ENCODE results near the gene PHACTR3. TPM values are rescaled to one million over a fixed set of nuclear protein-coding genes. Genes with fewer than 3 reads are reported as not detected.

PHACTR3 gene
- total and polyA plus RNA-seq, 2 donors (not counting 3 experiments of a cell fraction or from before 2014, with no cell fraction given) = not detected

DNA sequence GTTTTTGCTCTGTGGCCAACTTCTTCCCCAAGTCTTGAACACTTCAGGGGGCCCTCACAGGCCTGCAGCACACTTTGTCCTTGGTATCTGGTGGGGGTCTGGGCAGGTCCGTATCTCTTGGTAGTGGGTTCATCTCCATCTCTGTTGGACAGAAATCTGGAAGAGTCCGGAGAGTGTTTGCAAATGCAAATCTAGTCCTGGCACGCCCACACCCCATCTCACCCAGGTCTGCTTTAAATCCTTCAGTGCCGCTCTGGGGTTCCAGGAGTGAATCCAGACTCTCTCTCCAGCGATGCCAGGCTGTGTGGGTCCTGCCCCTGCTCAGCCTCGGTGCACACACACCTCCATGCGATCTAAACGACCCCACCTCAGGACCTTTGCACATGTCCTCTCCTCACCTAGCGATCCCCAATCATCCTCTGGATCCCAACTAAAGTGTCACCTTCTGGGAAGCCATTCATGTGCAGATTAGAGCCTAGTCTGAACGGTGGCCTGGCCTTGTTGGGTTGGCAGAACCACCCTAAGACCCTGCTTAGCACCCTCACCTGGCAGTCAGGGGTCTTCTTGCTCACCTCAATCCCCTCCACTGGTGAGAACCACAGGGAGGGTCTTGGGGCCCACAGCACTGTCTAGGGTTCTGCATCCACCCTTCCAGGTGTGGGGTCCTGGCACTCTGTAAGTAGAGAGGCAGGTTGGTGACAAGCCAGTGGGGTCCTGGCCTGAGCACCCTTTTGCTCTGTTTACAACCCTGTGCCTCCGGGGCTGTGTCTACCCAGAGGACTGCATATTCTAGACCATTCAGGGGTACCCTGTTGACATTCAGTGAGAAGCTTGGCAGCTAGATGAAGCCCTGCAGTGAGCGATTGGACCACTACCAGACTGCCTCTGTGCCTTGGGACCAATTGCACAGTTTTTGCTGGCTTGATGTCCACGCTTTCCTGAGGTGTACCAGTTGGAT, 228.3 kb downstream of the PHACTR3 start:
- Histone ChIP-seq H4K20me1 (replicated peaks; ENCODE audit: control insufficient read depth, extremely low read depth, insufficient read depth, low read length) (no peaks in the 10 kb centered on the region), H3K79me2 (ENCODE audit: control insufficient read depth, insufficient read depth, low read length) (no peaks in the 10 kb centered on the region), H3K27ac (ENCODE audit: insufficient read depth, low read depth, low read length) (no peak overlapping the region), H3K27me3 (ENCODE audit: control insufficient read depth in 2 of 2, insufficient read depth in 2 of 2, low read length in 2 of 2) (no peaks in the 10 kb centered on the region), H2AFZ (ENCODE audit: low read depth, low read length) (no peak overlapping the region), H3K9me3 (replicated peaks; ENCODE audit: control insufficient read depth, insufficient read depth, low read length) (no peaks in the 10 kb centered on the region), H3K4me3 (replicated peaks in 1 of 3; ENCODE audit: insufficient read depth in 1 of 3, low read depth in 1 of 3, low read length in 3 of 3) (no peak overlapping the region), H3K9ac (replicated peaks; ENCODE audit: extremely low read depth, insufficient read depth, low read length) (no peak overlapping the region), H3K36me3 (ENCODE audit: control insufficient read depth in 2 of 2, extremely low read depth in 1 of 2, insufficient read depth in 2 of 2, low read length in 2 of 2) (no peaks in the 10 kb centered on the region), H3K4me1 (ENCODE audit: control insufficient read depth, extremely low read depth, insufficient read depth, low read length) (peaks cover 2% of the 10 kb centered on the region), H3K4me2 (ENCODE audit: insufficient read depth, low read length) (no peak overlapping the region), H3K9me1 (replicated peaks; ENCODE audit: control insufficient read depth, extremely low read depth, insufficient read depth, low read length) (no peaks in the 10 kb centered on the region)
- CTCF ChIA-PET = interaction anchor here (0.6 kb wide), 1 partner anchor 502 kb away, joined by 3 read pairs; no protein-coding TSS in a partner anchor
- TF ChIP-seq JUN (IDR thresholded peaks at IDR 0.05; ENCODE audit: borderline replicate concordance, insufficient read depth, insufficient read length, low read depth) = no peak
- TF ChIP-seq, protein P1, sequence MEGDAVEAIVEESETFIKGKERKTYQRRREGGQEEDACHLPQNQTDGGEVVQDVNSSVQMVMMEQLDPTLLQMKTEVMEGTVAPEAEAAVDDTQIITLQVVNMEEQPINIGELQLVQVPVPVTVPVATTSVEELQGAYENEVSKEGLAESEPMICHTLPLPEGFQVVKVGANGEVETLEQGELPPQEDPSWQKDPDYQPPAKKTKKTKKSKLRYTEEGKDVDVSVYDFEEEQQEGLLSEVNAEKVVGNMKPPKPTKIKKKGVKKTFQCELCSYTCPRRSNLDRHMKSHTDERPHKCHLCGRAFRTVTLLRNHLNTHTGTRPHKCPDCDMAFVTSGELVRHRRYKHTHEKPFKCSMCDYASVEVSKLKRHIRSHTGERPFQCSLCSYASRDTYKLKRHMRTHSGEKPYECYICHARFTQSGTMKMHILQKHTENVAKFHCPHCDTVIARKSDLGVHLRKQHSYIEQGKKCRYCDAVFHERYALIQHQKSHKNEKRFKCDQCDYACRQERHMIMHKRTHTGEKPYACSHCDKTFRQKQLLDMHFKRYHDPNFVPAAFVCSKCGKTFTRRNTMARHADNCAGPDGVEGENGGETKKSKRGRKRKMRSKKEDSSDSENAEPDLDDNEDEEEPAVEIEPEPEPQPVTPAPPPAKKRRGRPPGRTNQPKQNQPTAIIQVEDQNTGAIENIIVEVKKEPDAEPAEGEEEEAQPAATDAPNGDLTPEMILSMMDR (IDR thresholded peaks at IDR 0.05; ENCODE audit: extremely low read depth in 1 of 2, insufficient read depth in 1 of 2, low read depth in 1 of 2, low read length in 2 of 2) = no peak
- DNase-seq (ENCODE audit: low read depth, low spot score) (no peak), FAIRE-seq (no peak)
- dilution Hi-C loops (cut with MboI; ENCODE audit: extremely low pct_ligation_motif_present, low sequenced_read_pairs) (no loop called here), intact Hi-C loops (cut with micrococcal nuclease) (no loop called here)
- BruUV-seq (replicated peaks) = no TSS peak
- POLR2A ChIA-PET = no interaction called here

DNA sequence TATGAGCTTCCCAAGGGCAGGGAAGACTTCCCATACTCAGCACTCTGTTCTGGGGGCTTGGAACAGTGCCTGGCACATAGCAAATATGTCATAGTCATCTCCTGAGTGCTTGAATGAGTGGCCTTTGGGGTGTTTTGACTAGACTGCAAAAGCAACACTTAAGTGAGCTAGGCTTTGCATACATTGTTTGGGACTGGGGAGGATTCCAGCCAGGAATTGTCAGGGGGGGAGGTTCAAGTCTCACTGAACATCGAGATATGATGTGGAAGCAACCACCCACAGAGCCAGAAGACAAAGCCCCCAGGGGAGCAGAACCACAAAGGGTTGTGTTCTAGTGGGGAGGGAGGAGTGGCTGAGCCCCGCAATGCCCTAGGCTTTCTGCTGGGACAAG, 230.7 kb downstream of the PHACTR3 start:
- H3K4me1 ChIP-seq (ENCODE audit: control insufficient read depth, extremely low read depth, insufficient read depth, low read length) = peaks cover 2% of the 10 kb centered on the region
- H3K36me3 ChIP-seq (ENCODE audit: control insufficient read depth in 2 of 2, extremely low read depth in 1 of 2, insufficient read depth in 2 of 2, low read length in 2 of 2) = no peaks in the 10 kb centered on the region
- BruUV-seq (replicated peaks) = no TSS peak
- CTCF ChIA-PET = interaction anchor here (1.1 kb wide), 1 partner anchor 15 kb away, joined by 3 read pairs; no protein-coding TSS in a partner anchor
- FAIRE-seq (no peak), DNase-seq (ENCODE audit: low read depth, low spot score) (no peak)
- H4K20me1 ChIP-seq (replicated peaks; ENCODE audit: control insufficient read depth, extremely low read depth, insufficient read depth, low read length) = no peaks in the 10 kb centered on the region
- H3K79me2 ChIP-seq (ENCODE audit: control insufficient read depth, insufficient read depth, low read length) = no peaks in the 10 kb centered on the region
- no peaks in the 10 kb centered on the region for H3K27me3 ChIP-seq (ENCODE audit: control insufficient read depth in 2 of 2, insufficient read depth in 2 of 2, low read length in 2 of 2)
- H3K9ac ChIP-seq (replicated peaks; ENCODE audit: extremely low read depth, insufficient read depth, low read length) = no peak overlapping the region
- no peak overlapping the region for H3K4me2 ChIP-seq (ENCODE audit: insufficient read depth, low read length)
- intact Hi-C loops (cut with micrococcal nuclease) = no loop called here
- H3K9me3 ChIP-seq (replicated peaks; ENCODE audit: control insufficient read depth, insufficient read depth, low read length) = no peaks in the 10 kb centered on the region
- H3K4me3 ChIP-seq (replicated peaks in 1 of 3; ENCODE audit: insufficient read depth in 1 of 3, low read depth in 1 of 3, low read length in 3 of 3) = no peak overlapping the region
- no peaks in the 10 kb centered on the region for H3K9me1 ChIP-seq (replicated peaks; ENCODE audit: control insufficient read depth, extremely low read depth, insufficient read depth, low read length)
- H3K27ac ChIP-seq (ENCODE audit: insufficient read depth, low read depth, low read length) = no peak overlapping the region
- no peak overlapping the region for H2AFZ ChIP-seq (ENCODE audit: low read depth, low read length)
- TF ChIP-seq, protein P1 (IDR thresholded peaks at IDR 0.05; ENCODE audit: extremely low read depth in 1 of 2, insufficient read depth in 1 of 2, low read depth in 1 of 2, low read length in 2 of 2) = no peak
- TF ChIP-seq POLR2AphosphoS5 (IDR thresholded peaks at IDR 0.05; ENCODE audit: insufficient read depth, low read depth, low read length) (no peak), EZH2 (IDR thresholded peaks at IDR 0.05; ENCODE audit: borderline replicate concordance, low read depth, low read length, severe bottlenecking) (no peak), MYC (IDR thresholded peaks at IDR 0.05; ENCODE audit: low read depth, low read length) (no peak), JUN (IDR thresholded peaks at IDR 0.05; ENCODE audit: borderline replicate concordance, insufficient read depth, insufficient read length, low read depth) (no peak), POLR2A (IDR thresholded peaks at IDR 0.05; ENCODE audit: low read depth, low read length) (no peak), GATA2 (IDR thresholded peaks at IDR 0.05; ENCODE audit: insufficient read depth, insufficient read length, low read depth, low read length) (no peak), FOS (IDR thresholded peaks at IDR 0.05; ENCODE audit: borderline replicate concordance, insufficient read depth, low read length) (no peak)
- TF ChIP-seq, protein P2, sequence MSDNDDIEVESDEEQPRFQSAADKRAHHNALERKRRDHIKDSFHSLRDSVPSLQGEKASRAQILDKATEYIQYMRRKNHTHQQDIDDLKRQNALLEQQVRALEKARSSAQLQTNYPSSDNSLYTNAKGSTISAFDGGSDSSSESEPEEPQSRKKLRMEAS (IDR thresholded peaks at IDR 0.05; ENCODE audit: insufficient read depth, insufficient read length) = no peak
- POLR2A ChIA-PET = no interaction called here
- dilution Hi-C loops (cut with MboI; ENCODE audit: extremely low pct_ligation_motif_present, low sequenced_read_pairs) = no loop called here
